Mesenchymal stem cell (in vitro differentiated cells and primary cell): ENCODE measurements around the gene SEMA5B.

ENCODE experiments used
- DNase-seq: peaks from one replicate; pipeline ENCODE4 v3.0.0-alpha.2; 2013
- H2AFZ ChIP-seq: one replicate; pipeline ENCODE4 v1.6.1; 2013; ENCODE audit warnings: low read depth, mild to moderate bottlenecking, control low read depth, inconsistent platforms, low read length, moderate library complexity
- H2AK5ac ChIP-seq: 2 replicates; pipeline ENCODE4 v1.6.1; 2013; ENCODE audit warnings: low read length, moderate library complexity, mild to moderate bottlenecking, inconsistent platforms; ENCODE audit not compliant: severe bottlenecking
- H2BK120ac ChIP-seq: one replicate; pipeline ENCODE4 v1.6.1; 2013; ENCODE audit warnings: low read depth, mild to moderate bottlenecking, inconsistent platforms, low read length, moderate library complexity
- H2BK12ac ChIP-seq, 2 experiments: one replicate each; pipeline ENCODE4 v1.6.1; 2013; ENCODE audit warnings: inconsistent platforms in 2 of 2, low read length in 2 of 2, mild to moderate bottlenecking in 2 of 2, moderate library complexity in 2 of 2, control low read depth in 1 of 2
- H2BK15ac ChIP-seq: one replicate; pipeline ENCODE4 v1.6.1; 2013; ENCODE audit warnings: mild to moderate bottlenecking, low read depth, inconsistent platforms; ENCODE audit not compliant: poor library complexity, severe bottlenecking
- H2BK5ac ChIP-seq: 2 replicates; pipeline ENCODE4 v1.6.1; 2013; ENCODE audit warnings: low read depth, mild to moderate bottlenecking, low read length, control low read depth, inconsistent platforms; ENCODE audit not compliant: poor library complexity, severe bottlenecking
- H3K14ac ChIP-seq, 2 experiments: one replicate each; pipeline ENCODE4 v1.6.1; 2013; ENCODE audit warnings: inconsistent platforms in 2 of 2, low read length in 2 of 2, control low read depth in 1 of 2, mild to moderate bottlenecking in 1 of 2, moderate library complexity in 1 of 2
- H3K18ac ChIP-seq, 2 experiments: one replicate each; pipeline ENCODE4 v1.6.1; 2013; ENCODE audit warnings: inconsistent platforms in 2 of 2, low read length in 2 of 2, control low read depth in 1 of 2, low read depth in 1 of 2, mild to moderate bottlenecking in 1 of 2
- H3K23ac ChIP-seq, 2 experiments: one replicate each; pipeline ENCODE4 v1.6.1; 2013; ENCODE audit warnings: inconsistent platforms in 2 of 2, low read length in 2 of 2, mild to moderate bottlenecking in 2 of 2, moderate library complexity in 2 of 2, control low read depth in 1 of 2
- H3K27ac ChIP-seq: 2 replicates; pipeline ENCODE4 v1.5.1; 2013; ENCODE audit warnings: mild to moderate bottlenecking, moderate library complexity, low read length, control low read depth, inconsistent platforms; ENCODE audit not compliant: poor library complexity, severe bottlenecking
- H3K27me3 ChIP-seq, 2 experiments: 2 replicates each; pipeline versions ENCODE4 v1.6.1 to v1.7.0; 2013; ENCODE audit warnings: low read length in 2 of 2, mild to moderate bottlenecking in 2 of 2, moderate library complexity in 2 of 2, control low read depth in 1 of 2, inconsistent platforms in 1 of 2; ENCODE audit not compliant: control insufficient read depth in 1 of 2, insufficient read depth in 1 of 2
- H3K36me3 ChIP-seq, 2 experiments: 2 replicates each; pipeline versions ENCODE4 v1.6.1 to v1.7.0; 2013; ENCODE audit warnings: low read length in 2 of 2, control low read depth in 1 of 2, inconsistent platforms in 1 of 2, low read depth in 1 of 2, mild to moderate bottlenecking in 1 of 2; ENCODE audit not compliant: insufficient read depth in 2 of 2, control insufficient read depth in 1 of 2
- H3K4ac ChIP-seq, 2 experiments: one replicate each; pipeline ENCODE4 v1.6.1; 2013; ENCODE audit warnings: inconsistent platforms in 2 of 2, low read length in 2 of 2, mild to moderate bottlenecking in 2 of 2, moderate library complexity in 2 of 2, control low read depth in 1 of 2, low read depth in 1 of 2
- H3K4me1 ChIP-seq: 2 replicates; pipeline ENCODE4 v1.6.1; 2013; ENCODE audit warnings: low read depth, low read length, control low read depth; ENCODE audit not compliant: control insufficient read depth, insufficient read depth
- H3K4me2 ChIP-seq: 2 replicates; pipeline ENCODE4 v1.6.1; 2013; ENCODE audit warnings: low read length, mild to moderate bottlenecking, inconsistent platforms; ENCODE audit not compliant: poor library complexity, severe bottlenecking
- H3K4me3 ChIP-seq, 2 experiments: 2 replicates each; pipeline versions ENCODE4 v1.5.1 to v1.7.0; 2013; ENCODE audit warnings: low read length in 2 of 2, mild to moderate bottlenecking in 2 of 2, control low read depth in 1 of 2, low read depth in 1 of 2; ENCODE audit not compliant: insufficient read depth in 1 of 2
- H3K79me1 ChIP-seq: replicated peaks from 2 replicates; pipeline ENCODE4 v1.6.1; 2013; ENCODE audit warnings: mild to moderate bottlenecking, control low read depth, low read length, inconsistent platforms; ENCODE audit not compliant: poor library complexity, severe bottlenecking
- H3K9ac ChIP-seq: 2 replicates; pipeline ENCODE4 v1.7.0; 2013; ENCODE audit warnings: mild to moderate bottlenecking, low read length, moderate library complexity
- H3K9me3 ChIP-seq: 2 replicates; pipeline ENCODE4 v1.7.0; 2013; ENCODE audit warnings: mild to moderate bottlenecking, low read length; ENCODE audit not compliant: control insufficient read depth
- H4K8ac ChIP-seq: one replicate; pipeline ENCODE4 v1.6.1; 2013; ENCODE audit warnings: inconsistent platforms, mild to moderate bottlenecking, low read length, moderate library complexity
- H4K91ac ChIP-seq: one replicate; pipeline ENCODE4 v1.6.1; 2013; ENCODE audit warnings: mild to moderate bottlenecking, low read length, inconsistent platforms
- WGBS: methylation state at CpG from one replicate; pipeline ENCODE4 v1.1.7; 2013; ENCODE audit warnings: mixed read lengths; 5-methylcytosine and 5-hydroxymethylcytosine counted together

Gene SEMA5B

GRCh38 chr3:123055352-123055751 is 27.8 kb upstream of the SEMA5B start:
- H2BK5ac ChIP-seq = no peak overlapping the region
- no peak for DNase-seq
- peaks cover 0 to 38% of the 10 kb centered on the region in 2 experiments for H3K27me3 ChIP-seq
- H3K14ac ChIP-seq = peak overlapping the region in 1 of 2 experiments; percentile 51
- H3K9me3 ChIP-seq = no peaks in the 10 kb centered on the region
- no peak overlapping the region for H3K23ac ChIP-seq
- no peak overlapping the region for H3K9ac ChIP-seq
- no peak overlapping the region for H2BK120ac ChIP-seq
- H4K91ac ChIP-seq = no peak overlapping the region
- no peak overlapping the region for H3K27ac ChIP-seq
- H3K36me3 ChIP-seq = no peaks in the 10 kb centered on the region
- H3K4me3 ChIP-seq = no peak overlapping the region
- no peak overlapping the region for H3K4me2 ChIP-seq
- H3K4ac ChIP-seq = no peak overlapping the region
- H3K79me1 ChIP-seq = no peaks in the 10 kb centered on the region
- H2BK12ac ChIP-seq = no peak overlapping the region
- H3K4me1 ChIP-seq = peaks cover 2% of the 10 kb centered on the region
- no peak overlapping the region for H2BK15ac ChIP-seq
- H2AFZ ChIP-seq = no peak overlapping the region
- no peak overlapping the region for H3K18ac ChIP-seq
- no peak overlapping the region for H4K8ac ChIP-seq
- WGBS = 68% methylated on average over 5 of the region's 5 CpGs
- no peak overlapping the region for H2AK5ac ChIP-seq

GRCh38 chr3:123054931-123055330 is 27.4 kb upstream of the SEMA5B start:
- Histone ChIP-seq H3K18ac (no peak overlapping the region), H3K27ac (no peak overlapping the region), H3K14ac (no peak overlapping the region), H3K9ac (no peak overlapping the region), H2BK5ac (no peak overlapping the region), H2BK120ac (no peak overlapping the region), H3K4me1 (peaks cover 2% of the 10 kb centered on the region), H3K79me1 (no peaks in the 10 kb centered on the region), H3K9me3 (no peaks in the 10 kb centered on the region), H3K4ac (no peak overlapping the region), H2BK15ac (no peak overlapping the region), H3K23ac (no peak overlapping the region), H4K91ac (no peak overlapping the region), H3K4me2 (no peak overlapping the region), H3K4me3 (no peak overlapping the region), H2AFZ (no peak overlapping the region), H2AK5ac (no peak overlapping the region), H3K27me3 (peaks cover 0 to 40% of the 10 kb centered on the region in 2 experiments), H2BK12ac (no peak overlapping the region), H4K8ac (no peak overlapping the region), H3K36me3 (no peaks in the 10 kb centered on the region)
- WGBS = 79% methylated on average over 4 of the region's 4 CpGs
- DNase-seq = no peak

DNA sequence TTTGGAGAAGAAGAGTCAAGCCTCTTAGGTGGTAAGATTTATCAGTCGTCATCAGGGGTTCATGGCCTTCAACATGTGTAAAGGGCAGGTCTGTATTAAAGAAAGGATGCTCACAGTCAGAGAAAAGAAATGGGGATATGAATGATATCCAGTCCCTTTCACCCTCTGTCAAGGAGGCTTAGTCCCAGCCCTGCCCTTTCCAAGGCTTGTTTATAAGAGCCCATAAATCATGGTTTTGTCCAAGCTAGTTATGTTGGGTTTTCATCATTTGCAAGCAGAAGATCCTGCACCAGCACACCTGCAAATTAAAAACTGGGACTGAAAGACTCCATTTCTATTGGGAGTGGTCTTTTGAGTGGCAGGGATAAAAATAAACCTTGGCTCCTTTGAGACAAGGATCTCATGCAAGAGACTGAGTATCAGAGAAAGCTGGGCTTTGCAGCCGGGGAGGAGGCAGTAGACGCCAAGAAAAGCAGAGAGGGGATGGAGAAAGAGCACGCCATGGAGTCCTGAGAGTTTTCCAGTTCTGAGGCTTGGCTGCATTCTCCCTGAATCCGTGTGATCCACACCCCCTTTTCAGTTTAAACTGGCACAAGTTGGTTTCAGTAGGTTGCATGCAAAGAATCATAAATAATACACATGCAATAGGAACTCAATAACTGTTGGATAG is 26.7 kb upstream of the SEMA5B start:
- WGBS = 96% methylated on average over 4 of the region's 5 CpGs
- no peak overlapping the region for H3K23ac ChIP-seq
- no peak overlapping the region for H2BK15ac ChIP-seq

GRCh38 chr3:123053107-123053506 is 25.5 kb upstream of the SEMA5B start:
- H3K4ac ChIP-seq = no peak overlapping the region
- H3K23ac ChIP-seq = no peak overlapping the region
- no peak overlapping the region for H3K4me2 ChIP-seq
- H3K4me1 ChIP-seq = peaks cover 2% of the 10 kb centered on the region
- WGBS = 88% methylated on average over 2 of the region's 2 CpGs
- peaks cover 0 to 45% of the 10 kb centered on the region in 2 experiments for H3K27me3 ChIP-seq
- peak overlapping the region in 1 of 2 experiments; percentile 84 for H3K14ac ChIP-seq
- H3K4me3 ChIP-seq = no peak overlapping the region
- no peak overlapping the region for H2AK5ac ChIP-seq
- H2BK5ac ChIP-seq = no peak overlapping the region
- H3K79me1 ChIP-seq = no peaks in the 10 kb centered on the region
- no peak overlapping the region for H4K8ac ChIP-seq
- DNase-seq = no peak
- no peak overlapping the region for H3K27ac ChIP-seq
- H3K9ac ChIP-seq = no peak overlapping the region
- H3K36me3 ChIP-seq = no peaks in the 10 kb centered on the region
- no peak overlapping the region for H3K18ac ChIP-seq
- H2AFZ ChIP-seq = no peak overlapping the region
- no peak overlapping the region for H2BK12ac ChIP-seq
- H3K9me3 ChIP-seq = no peaks in the 10 kb centered on the region
- no peak overlapping the region for H4K91ac ChIP-seq
- H2BK15ac ChIP-seq = no peak overlapping the region
- no peak overlapping the region for H2BK120ac ChIP-seq

More for the DNA sequence above, 26.7 kb upstream of the SEMA5B start:
- no peaks in the 10 kb centered on the region for H3K36me3 ChIP-seq
- no peak for DNase-seq
- no peaks in the 10 kb centered on the region for H3K9me3 ChIP-seq
- no peak overlapping the region for H3K4me2 ChIP-seq
- no peak overlapping the region for H2BK5ac ChIP-seq
- H3K4ac ChIP-seq = no peak overlapping the region
- H3K4me3 ChIP-seq = no peak overlapping the region
- no peak overlapping the region for H4K8ac ChIP-seq
- H3K18ac ChIP-seq = no peak overlapping the region
- peaks cover 2% of the 10 kb centered on the region for H3K4me1 ChIP-seq
- H2BK120ac ChIP-seq = no peak overlapping the region
- no peak overlapping the region for H3K27ac ChIP-seq
- no peak overlapping the region for H3K14ac ChIP-seq
- H2BK12ac ChIP-seq = no peak overlapping the region
- peaks cover 0 to 40% of the 10 kb centered on the region in 2 experiments for H3K27me3 ChIP-seq
- no peaks in the 10 kb centered on the region for H3K79me1 ChIP-seq
- H3K9ac ChIP-seq = no peak overlapping the region
- H2AFZ ChIP-seq = no peak overlapping the region
- no peak overlapping the region for H4K91ac ChIP-seq
- H2AK5ac ChIP-seq = no peak overlapping the region
